K562 (cell line): Measurements from ENCODE around the gene DCAKD. TPM values are rescaled to one million over a fixed set of nuclear protein-coding genes. Genes with fewer than 3 reads are reported as not detected.

Experiments
- CREB1 ChIP-seq, 2 experiments: sonication (generic) in 1 of 2; formaldehyde crosslinking in 1 of 2; IDR thresholded peaks; 2 replicates each; pipeline versions ENCODE4 v1.6.1 to v1.8.0; 2012 to 2022; ENCODE audit warnings: inconsistent platforms in 1 of 2, mild to moderate bottlenecking in 1 of 2, missing genetic modification reagents in 1 of 2, moderate library complexity in 1 of 2
- CUX1 ChIP-seq: fragments of 200-800 bp; sonication (Bioruptor generic); IDR thresholded peaks from 2 replicates; pipeline ENCODE4 v1.6.1; 2016; ENCODE audit warnings: missing genetic modification characterization, missing compliant biosample characterization
- HDAC2 ChIP-seq: fragments of 450-650 bp; IDR thresholded peaks from 2 replicates; pipeline ENCODE4 v1.6.1; 2016; ENCODE audit warnings: mild to moderate bottlenecking
- KAT8 ChIP-seq: fragments of 450-650 bp; IDR thresholded peaks from 2 replicates; pipeline ENCODE4 v1.6.1; 2016; ENCODE audit warnings: low read depth, mild to moderate bottlenecking
- MCM2 ChIP-seq: fragments of 450-650 bp; IDR thresholded peaks from 2 replicates; pipeline ENCODE4 v1.6.1; 2017; ENCODE audit warnings: low read depth, mild to moderate bottlenecking
- MTA2 ChIP-seq: fragments of 450-650 bp; IDR thresholded peaks from 2 replicates; pipeline ENCODE4 v1.6.1; 2016; ENCODE audit warnings: low read depth
- POLR3G ChIP-seq: IDR thresholded peaks from 2 replicates; pipeline ENCODE4 v1.6.1; 2011; ENCODE audit not compliant: insufficient read length, insufficient replicate concordance; ENCODE audit errors: extremely low read depth
- RBM25 ChIP-seq: fragments of 200-400 bp; formaldehyde crosslinking; IDR thresholded peaks from 2 replicates; pipeline ENCODE4 v1.6.1; 2018; ENCODE audit warnings: low read length, low read depth, moderate library complexity; ENCODE audit not compliant: severe bottlenecking
- STAG1 ChIP-seq: sonication (generic); formaldehyde crosslinking; IDR thresholded peaks from 2 replicates; pipeline ENCODE4 v1.5.0; 2020; ENCODE audit warnings: missing genetic modification reagents, borderline replicate concordance
- TAF1 ChIP-seq: IDR thresholded peaks from 2 replicates; pipeline ENCODE4 v1.6.1; 2011; ENCODE audit warnings: mild to moderate bottlenecking, low read length, moderate library complexity; ENCODE audit not compliant: insufficient read depth, control insufficient read depth, severe bottlenecking; ENCODE audit errors: extremely low read depth
- ZNF551 ChIP-seq: fragments of 250-450 bp; sonication (Bioruptor Pico); IDR thresholded peaks from 2 replicates; pipeline ENCODE4 v1.5.0; 2021; ENCODE audit warnings: mild to moderate bottlenecking, moderate library complexity
- polyA plus RNA-seq, 8 experiments: library from polyadenylated mRNA; depleted of rRNA in 4 of 8; stranded (reverse) in 5 of 8; unstranded in 3 of 8; fragments of >200 nt; fragmentation: Nextera tagmentation in 2 of 8; fragmentation: Illumina TruSeq in 1 of 8; extraction: Ambion mirVana in 2 of 8; extraction: Trizol in 1 of 8; gene quantifications; 2 replicates each; pipeline versions ENCODE4 v1.2.1 to v1.2.3, GENCODE V29; 2011 to 2014; ENCODE audit warnings: inconsistent platforms in 1 of 8, missing spikeins in 1 of 8
- total RNA-seq, 7 experiments: library from RNA; depleted of rRNA in 6 of 7; stranded (reverse); fragments of >200 nt in 6 of 7; fragmentation: Illumina TruSeq in 2 of 7; extraction: Trizol in 2 of 7; gene quantifications; 2 replicates each; pipeline versions ENCODE4 v1.2.1 to v1.2.3, GENCODE V29; 2011 to 2021; ENCODE audit warnings: low replicate concordance in 1 of 7
- TF ChIP-seq, protein P1 (sequence below), 2 experiments: fragments of 450-650 bp; IDR thresholded peaks; 2 replicates each; pipeline ENCODE4 v1.6.1; 2016; ENCODE audit warnings: mild to moderate bottlenecking in 2 of 2, borderline replicate concordance in 1 of 2, low read depth in 1 of 2, moderate library complexity in 1 of 2

Gene DCAKD
- total and polyA plus RNA-seq, 9 of the 15 experiments (the other 6 are each of a cell fraction or from before 2014, with no cell fraction given): 7.9 to 35.5 (median 21.4) TPM

GRCh38 chr17:45031231-45032173 lies 19.9 kb downstream of the DCAKD start (continued):
- TF ChIP-seq, protein P1, sequence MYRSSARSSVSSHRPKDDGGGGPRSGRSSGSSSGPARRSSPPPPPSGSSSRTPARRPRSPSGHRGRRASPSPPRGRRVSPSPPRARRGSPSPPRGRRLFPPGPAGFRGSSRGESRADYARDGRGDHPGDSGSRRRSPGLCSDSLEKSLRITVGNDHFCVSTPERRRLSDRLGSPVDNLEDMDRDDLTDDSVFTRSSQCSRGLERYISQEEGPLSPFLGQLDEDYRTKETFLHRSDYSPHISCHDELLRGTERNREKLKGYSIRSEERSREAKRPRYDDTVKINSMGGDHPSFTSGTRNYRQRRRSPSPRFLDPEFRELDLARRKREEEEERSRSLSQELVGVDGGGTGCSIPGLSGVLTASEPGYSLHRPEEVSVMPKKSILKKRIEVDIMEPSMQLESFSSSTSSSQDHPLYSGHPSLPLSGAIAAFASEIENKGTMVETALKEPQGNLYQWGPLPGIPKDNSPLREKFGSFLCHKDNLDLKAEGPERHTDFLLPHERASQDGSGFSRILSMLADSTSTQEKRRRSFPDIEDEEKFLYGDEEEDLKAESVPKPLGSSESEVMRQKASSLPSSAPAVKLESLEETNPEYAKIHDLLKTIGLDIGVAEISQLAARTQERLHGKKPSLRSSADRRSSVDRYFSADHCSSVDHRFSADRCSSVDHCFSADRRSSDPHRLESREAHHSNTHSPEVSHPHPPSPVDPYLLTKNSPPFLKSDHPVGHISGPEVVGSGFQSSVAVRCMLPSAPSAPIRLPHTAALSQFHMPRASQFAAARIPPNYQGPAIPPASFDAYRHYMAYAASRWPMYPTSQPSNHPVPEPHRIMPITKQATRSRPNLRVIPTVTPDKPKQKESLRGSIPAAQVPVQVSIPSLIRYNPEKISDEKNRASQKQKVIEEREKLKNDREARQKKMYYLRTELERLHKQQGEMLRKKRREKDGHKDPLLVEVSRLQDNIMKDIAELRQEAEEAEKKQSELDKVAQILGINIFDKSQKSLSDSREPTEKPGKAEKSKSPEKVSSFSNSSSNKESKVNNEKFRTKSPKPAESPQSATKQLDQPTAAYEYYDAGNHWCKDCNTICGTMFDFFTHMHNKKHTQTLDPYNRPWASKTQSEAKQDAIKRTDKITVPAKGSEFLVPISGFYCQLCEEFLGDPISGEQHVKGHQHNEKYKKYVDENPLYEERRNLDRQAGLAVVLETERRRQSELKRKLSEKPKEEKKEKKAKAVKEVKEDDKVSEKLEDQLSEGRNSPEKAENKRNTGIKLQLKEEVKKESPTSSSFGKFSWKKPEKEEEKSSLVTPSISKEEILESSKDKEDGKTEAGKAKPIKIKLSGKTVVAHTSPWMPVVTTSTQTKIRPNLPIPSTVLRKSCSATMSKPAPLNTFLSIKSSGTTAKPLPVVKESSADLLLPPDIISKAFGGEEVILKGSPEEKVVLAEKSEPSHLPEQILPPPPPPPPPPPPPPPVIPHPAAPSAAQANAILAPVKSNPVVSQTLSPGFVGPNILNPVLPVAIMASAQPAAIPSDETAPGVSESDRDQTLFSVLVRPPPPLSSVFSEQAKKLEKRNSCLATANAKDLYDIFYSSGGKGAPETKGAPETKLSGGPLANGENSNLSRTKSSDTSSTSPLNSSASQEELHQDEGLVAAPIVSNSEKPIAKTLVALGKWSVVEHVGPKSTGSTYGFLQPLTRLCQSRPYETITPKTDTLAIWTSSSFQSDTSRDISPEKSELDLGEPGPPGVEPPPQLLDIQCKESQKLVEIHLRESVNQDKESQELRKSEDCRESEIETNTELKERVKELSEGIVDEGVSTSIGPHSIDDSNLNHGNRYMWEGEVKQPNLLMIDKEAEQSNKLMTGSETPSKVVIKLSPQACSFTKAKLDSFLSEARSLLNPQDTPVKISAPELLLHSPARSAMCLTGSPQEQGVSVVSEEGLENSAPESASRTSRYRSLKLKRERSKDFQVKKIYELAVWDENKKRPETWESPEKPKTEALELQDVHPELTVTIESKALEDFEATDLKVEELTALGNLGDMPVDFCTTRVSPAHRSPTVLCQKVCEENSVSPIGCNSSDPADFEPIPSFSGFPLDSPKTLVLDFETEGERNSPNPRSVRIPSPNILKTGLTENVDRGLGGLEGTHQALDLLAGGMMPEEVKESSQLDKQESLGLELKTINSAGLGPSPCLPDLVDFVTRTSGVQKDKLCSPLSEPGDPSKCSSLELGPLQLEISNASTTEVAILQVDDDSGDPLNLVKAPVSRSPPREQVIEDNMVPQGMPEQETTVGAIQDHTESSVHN (IDR thresholded peaks at IDR 0.05; ENCODE audit: borderline replicate concordance in 1 of 2, low read depth in 1 of 2): peak in 1 of 2 experiments; percentile 97; a peak in 2 of 4 replicates
- no peak for TF ChIP-seq KAT8
- TF ChIP-seq STAG1 (CRISPR knock-in tag): no peak
- no peak for TF ChIP-seq POLR3G
- TF ChIP-seq RBM25: no peak
- TF ChIP-seq CREB1 (IDR thresholded peaks at IDR 0.05): no peak
- no peak for TF ChIP-seq CREB1 (CRISPR knock-in tag; IDR thresholded peaks at IDR 0.05)
- 0 out of 2 replicates have a peak, but pooled peaks have one; percentile 57 for TF ChIP-seq HDAC2
- TF ChIP-seq MCM2: no peak
- no peak for TF ChIP-seq MTA2
- no peak for TF ChIP-seq CUX1 (CRISPR knock-in tag)
- TF ChIP-seq ZNF551 (CRISPR knock-in tag): no peak
- TF ChIP-seq TAF1: no peak
